Stimulated activated CD8-positive, alpha-beta memory T cell treated with anti-CD3 and anti-CD28 coated beads, Interleukin-12 subunit alpha, Interleukin-12 subunit beta, amount 100 ng/mL, for 4 hours (primary cell): ENCODE measurements around the gene SHISA7.
"Not testable (repeated sequence)": the region's sequence is repeated elsewhere in the genome, so short reads cannot be mapped to it uniquely, and the experiment has no call there.

ENCODE experiments used
- DNase-seq: peaks from one replicate; pipeline ENCODE4 v3.0.0-alpha.2; 2020; ENCODE audit warnings: low read depth

SHISA7 gene

GRCh38 chr19:55446060-55446459 is 3.0 kb upstream of the SHISA7 start:
- no peak for DNase-seq

GRCh38 chr19:55444646-55445045 is 1.5 kb upstream of the SHISA7 start:
- DNase-seq, result no peak

- DNase-seq, result no peak
Measured at GRCh38 chr19:55443824-55444480, 852 bp upstream of the SHISA7 start.

GRCh38 chr19:55442372-55442961 is 633 bp downstream of the SHISA7 start:
- DNase-seq, result no peak

GRCh38 chr19:55441692-55442321 is 1.3 kb downstream of the SHISA7 start:
- no peak for DNase-seq

- no peak for DNase-seq
Measured at GRCh38 chr19:55441319-55441691, 1.8 kb downstream of the SHISA7 start.

GRCh38 chr19:55440411-55441105 is 2.5 kb downstream of the SHISA7 start:
- no peak for DNase-seq

GRCh38 chr19:55439052-55439451 is 4.0 kb downstream of the SHISA7 start:
- no peak for DNase-seq

- no peak for DNase-seq
Measured at GRCh38 chr19:55437410-55437809, 5.7 kb downstream of the SHISA7 start.

GRCh38 chr19:55436847-55437246 is 6.3 kb downstream of the SHISA7 start:
- DNase-seq, result no peak

GRCh38 chr19:55435020-55435419 is 8.1 kb downstream of the SHISA7 start:
- DNase-seq, result no peak

- no peak for DNase-seq
Measured at GRCh38 chr19:55434356-55434919, 8.7 kb downstream of the SHISA7 start.

- no peak for DNase-seq
Measured at GRCh38 chr19:55433292-55433691, 9.8 kb downstream of the SHISA7 start.

- no peak for DNase-seq
Measured at GRCh38 chr19:55432241-55432959, 10.7 kb downstream of the SHISA7 start.

GRCh38 chr19:55431183-55431582 is 11.9 kb downstream of the SHISA7 start:
- no peak for DNase-seq

- DNase-seq, result no peak
Measured at GRCh38 chr19:55426042-55426441, 17.1 kb downstream of the SHISA7 start.

- DNase-seq, result no peak
Measured at GRCh38 chr19:55424518-55424917, 18.6 kb downstream of the SHISA7 start.

GRCh38 chr19:55423225-55424005 is 19.7 kb downstream of the SHISA7 start:
- DNase-seq, result no peak

- DNase-seq, result not testable (repeated sequence)
Measured at GRCh38 chr19:55421281-55421680, 21.8 kb downstream of the SHISA7 start.

GRCh38 chr19:55419624-55420236 is 23.4 kb downstream of the SHISA7 start:
- DNase-seq, result no peak

GRCh38 chr19:55419103-55419502 is 24.0 kb downstream of the SHISA7 start:
- DNase-seq, result no peak
